Muscle of arm (tissue), 12 donors: ENCODE data around the gene AJM1. TPM values are rescaled to one million over a fixed set of nuclear protein-coding genes. Genes with fewer than 3 reads are reported as not detected.
"Not testable (repeated sequence)": the region's sequence is repeated elsewhere in the genome, so short reads cannot be mapped to it uniquely, and the experiment has no call there.

ENCODE experiments used
- DNase-seq: peaks from one replicate; pipeline ENCODE4 v3.0.0-alpha.2; 2013
- polyA plus RNA-seq, 12 donors: library from polyadenylated mRNA; unstranded; fragments of 120-200 nt; gene quantifications; one replicate each; pipeline ENCODE4 v1.2.1, GENCODE V29; 2013; ENCODE audit not compliant: insufficient read length in 12 of 12

Gene AJM1
- polyA plus RNA-seq, 12 donors = 0.93 to 7.0 (median 1.5) TPM; not detected in 1

DNA sequence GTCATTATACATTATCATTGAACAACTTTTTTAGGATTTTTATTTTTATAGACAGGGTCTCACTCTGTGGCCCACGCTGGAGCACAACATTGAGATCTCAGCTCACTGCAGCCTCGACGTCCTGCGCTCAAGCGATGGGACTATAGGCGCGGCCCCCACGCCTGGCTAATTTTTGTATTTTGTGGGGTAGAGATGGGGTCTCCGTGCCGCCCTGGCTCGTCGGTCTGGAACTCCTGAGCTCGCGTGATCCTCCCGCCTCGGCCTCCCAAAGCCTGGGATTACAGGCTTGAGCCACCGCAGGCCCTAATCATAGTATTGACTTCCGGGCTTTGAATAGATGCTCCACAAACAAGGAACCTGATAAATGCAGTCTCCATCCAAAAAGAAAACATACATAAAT, 25.2 kb downstream of the AJM1 start:
- DNase-seq = no peak

DNA sequence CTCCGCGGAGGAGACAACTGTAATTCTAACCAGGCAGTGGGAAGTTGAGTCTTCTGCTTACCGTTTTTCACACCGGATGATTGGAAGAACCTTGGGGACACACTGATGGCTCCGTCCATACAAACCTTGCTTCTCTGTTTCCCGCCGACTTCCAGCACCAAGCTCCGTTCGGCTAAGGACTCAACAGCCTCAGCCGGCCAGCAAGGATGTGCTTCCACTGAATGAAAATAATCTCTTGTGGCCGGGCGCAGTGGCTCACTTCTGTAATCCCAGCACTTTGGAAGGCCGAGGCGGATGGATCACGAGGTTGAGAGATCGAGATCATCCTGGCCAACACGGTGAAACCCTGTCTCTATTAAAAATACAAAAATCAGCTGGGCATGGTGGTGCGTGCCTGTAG, 25.6 kb downstream of the AJM1 start:
- DNase-seq = no peak

DNA sequence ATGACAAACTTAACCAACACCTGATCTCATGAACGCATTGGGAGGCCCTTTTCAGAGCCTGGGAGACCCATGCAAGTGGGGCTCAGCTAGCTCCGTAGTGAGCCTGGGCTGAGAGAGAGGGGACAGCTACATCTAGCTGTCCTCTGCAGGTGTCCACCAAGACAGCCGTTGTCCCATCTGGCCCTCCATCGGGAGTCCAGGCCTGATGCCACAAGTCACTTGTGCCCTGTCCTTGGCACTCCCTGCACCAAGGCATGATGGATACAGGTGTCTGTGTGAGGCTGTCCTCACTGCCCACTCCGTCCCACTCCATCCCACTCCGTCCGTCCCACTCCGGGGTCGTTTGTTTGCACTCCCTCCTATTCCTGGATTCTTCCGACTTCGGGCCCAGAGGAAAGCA, 26.4 kb downstream of the AJM1 start:
- DNase-seq = no peak

DNA sequence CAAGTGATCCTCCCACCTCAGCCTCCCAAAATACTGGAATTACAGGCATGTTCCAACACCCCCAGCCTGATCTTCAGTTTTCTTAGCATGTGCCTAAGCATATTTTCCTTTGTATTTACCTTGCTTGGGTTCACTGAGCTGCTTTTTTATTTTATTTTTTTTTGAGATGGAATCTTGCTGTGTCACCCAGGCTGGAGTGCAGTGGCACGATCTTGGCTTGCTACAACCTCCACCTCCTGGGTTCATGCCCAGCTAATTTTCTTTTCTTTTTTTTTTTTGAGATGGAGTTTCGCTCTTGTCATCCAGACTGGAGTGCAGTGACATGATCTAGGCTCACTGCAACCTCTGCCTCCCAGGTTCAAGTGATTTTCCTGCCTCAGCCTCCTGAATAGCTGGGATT, 27.3 kb downstream of the AJM1 start:
- DNase-seq = not testable (repeated sequence)

DNA sequence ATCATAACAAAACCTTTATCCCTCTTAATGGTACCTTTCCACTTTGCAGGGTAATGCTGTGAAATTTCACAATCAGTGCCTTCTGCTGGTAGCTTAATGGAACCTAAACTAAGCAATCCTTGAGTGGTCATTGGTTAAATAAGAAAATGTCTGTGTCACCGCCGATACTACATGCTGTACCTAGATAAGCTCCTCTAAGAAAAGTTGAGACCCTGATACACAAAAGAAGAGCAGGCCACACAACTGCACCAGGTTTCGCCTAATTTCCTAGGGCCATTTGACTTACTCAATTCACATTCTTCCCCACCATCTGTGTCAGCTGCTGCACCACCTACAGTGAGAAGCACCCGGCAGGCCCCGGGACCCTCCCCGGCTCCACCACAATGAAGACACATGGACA, 32.9 kb downstream of the AJM1 start:
- DNase-seq = no peak

DNA sequence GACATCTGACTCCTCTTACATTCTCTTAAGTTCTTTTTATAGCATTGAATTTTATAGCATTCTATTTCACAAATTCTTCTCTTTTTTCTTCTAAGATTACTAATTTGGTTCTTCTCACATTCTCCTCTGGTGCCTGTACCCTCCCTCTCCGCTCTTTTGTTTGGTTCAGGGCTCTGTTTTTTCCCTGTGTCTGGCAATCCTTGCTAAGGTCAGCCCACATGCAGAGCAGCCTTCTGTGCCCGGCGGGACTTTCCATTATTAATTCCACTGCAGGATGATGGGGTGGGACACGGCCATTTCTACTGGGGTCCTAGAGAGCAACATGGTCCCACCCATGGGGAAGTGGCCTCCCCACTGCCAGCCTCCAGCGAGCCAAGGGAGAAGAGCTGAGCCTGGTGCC, 34.2 kb downstream of the AJM1 start:
- DNase-seq = no peak

DNA sequence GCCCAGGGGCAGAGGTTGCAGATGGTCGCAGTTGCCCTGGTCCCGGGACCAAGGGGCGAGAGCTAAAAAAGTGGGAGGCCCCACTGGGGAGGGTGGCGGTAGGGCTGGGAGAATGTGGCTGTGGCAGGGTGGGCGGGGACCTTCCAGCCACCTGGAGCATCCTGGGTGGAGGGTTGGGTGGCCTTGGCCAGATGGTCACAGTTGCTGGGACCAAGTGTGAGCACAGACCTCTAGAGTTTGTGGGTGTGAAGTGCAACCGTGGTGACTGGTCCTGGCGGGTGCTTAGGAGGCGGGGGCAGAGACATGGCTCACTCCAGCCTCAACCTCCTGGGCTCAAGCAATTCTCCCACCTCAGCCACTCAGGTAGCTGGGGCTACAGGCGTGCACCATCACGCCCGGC, 38.4 kb downstream of the AJM1 start:
- no peak for DNase-seq

DNA sequence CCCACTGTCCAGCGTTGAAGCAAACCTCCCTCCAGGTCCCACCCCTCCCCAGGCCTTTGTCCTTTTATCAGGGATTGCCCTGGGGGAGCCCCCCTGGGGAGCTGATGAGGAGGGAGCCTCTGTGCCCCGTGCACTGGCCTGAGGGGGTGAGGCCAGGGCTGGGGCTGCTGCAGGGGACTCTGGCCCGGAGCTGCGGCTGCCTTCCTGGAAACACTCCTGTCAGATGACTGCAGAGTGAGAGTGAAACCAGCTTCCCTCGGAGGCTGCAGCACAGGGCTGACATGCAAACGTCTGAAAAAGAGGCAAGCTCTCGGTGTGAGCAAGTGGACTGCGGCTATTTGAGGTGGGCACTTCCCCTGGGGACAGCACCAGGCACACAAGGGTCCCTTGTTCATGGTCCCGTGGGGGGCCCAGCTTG, 39.4 kb downstream of the AJM1 start:
- no peak for DNase-seq

DNA sequence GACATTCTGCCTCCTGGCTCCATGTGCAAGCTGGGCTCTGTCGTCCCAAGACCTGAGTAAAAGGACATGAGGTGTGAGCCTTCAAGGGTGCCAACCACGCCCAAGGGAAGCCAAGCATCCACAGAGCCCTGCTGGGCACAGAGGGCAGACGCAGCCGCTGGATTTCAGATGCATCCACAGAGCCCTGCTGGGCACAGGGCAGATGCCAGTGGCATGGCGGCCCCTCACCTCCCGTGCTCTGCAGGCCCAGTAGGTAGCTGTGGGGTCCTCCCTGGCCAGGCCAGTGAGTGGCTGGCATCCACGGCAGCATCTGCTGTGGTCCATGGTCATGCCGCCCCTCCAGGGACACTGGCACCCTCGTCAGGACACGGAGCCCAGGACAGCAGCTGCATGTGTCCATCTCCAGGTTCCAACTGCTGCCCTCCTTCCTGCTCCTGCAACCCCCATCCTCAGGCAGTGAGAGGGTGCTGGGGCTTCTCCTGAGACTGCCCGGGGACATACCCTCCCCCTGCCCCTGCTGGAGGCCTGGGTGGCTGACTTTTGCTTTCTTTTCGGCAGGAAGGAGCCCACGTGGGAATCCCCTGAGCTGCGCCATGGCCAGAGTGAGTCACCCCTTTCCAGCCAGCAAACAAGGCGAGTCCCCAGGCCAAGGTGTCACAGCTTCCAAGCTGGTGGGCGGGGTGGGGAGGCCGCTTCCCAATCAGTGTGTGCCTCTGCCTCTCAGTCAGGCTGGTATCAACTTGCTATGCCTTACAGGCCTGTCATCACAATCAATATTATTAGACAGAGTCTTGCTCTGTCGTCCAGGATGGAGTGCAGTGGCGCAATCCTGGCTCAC, 40.0 kb downstream of the AJM1 start:
- DNase-seq = no peak

DNA sequence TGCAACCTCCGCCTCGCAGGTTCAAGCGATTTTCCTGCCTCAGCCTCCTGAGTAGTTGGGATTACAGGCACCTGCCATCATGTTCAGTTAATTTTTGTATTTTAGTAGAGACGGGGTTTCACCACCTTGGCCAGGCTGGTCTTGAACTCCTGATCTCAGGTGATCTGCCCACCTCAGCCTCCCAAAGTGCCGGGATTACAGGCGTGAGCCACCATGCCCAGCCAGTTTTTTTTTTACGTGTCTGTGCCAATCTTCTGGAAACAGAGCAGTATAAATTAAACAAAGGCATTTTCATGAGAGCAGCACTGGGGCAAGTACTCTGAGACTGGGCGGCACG, 40.6 kb downstream of the AJM1 start:
- not testable (repeated sequence) for DNase-seq

DNA sequence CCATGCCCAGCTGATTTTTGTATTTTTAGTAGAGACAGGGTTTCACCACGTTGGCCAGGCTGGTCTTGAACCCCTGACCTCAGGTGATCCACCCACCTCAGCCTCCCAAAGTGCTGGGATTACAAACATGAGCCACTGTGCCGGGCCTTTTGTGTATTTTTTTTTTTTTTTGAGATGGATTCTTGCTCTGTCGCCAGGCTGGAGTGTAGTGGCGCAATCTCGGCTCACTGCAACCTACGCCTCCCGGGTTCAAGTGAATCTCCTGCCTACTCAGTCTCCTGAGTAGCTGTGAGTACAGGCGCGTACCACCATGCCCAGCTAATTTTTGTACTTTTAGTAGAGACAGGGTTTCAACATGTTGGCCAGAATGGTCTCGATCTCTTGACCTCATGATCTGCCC, 41.4 kb downstream of the AJM1 start:
- DNase-seq = not testable (repeated sequence)

DNA sequence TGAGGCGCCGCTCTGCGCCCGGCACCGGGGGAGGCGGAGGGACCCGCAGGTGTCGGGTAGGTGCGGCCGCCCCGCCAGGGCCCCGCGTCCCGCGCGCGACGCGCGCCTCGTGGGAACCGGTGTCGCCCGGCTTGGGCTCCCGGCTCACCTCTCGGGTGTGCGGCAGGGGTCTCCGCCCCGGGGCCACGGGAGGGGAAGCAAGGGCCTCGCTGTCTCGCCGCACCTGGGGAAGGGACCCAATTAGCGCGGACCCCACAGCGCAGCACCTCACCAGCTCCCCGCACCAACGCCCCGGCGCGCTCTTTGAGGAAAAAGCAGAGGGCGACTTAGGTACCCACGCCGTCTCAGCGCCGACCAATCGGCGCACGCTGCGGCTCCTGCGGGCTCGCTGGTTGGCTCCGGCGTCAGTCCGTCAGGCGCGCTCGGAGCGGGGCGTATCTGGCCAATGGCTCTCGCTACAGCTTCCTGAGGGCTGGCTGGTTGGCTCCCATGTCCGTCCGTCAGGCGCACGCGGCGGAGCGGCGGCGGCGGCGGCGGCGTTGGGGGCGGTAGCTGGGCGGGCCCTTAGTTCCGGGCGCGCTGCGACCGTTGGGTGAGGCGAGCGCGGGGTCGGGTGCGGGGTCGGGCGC, 43.8 kb downstream of the AJM1 start, which contains the start of gene TRAF2:
TSS of gene TRAF2 (plus strand) at position 567 of the 629 bp plus-strand sequence. CDS start 12,225 bp downstream, outside the sequence.
- peak; percentile 99 for DNase-seq

DNA sequence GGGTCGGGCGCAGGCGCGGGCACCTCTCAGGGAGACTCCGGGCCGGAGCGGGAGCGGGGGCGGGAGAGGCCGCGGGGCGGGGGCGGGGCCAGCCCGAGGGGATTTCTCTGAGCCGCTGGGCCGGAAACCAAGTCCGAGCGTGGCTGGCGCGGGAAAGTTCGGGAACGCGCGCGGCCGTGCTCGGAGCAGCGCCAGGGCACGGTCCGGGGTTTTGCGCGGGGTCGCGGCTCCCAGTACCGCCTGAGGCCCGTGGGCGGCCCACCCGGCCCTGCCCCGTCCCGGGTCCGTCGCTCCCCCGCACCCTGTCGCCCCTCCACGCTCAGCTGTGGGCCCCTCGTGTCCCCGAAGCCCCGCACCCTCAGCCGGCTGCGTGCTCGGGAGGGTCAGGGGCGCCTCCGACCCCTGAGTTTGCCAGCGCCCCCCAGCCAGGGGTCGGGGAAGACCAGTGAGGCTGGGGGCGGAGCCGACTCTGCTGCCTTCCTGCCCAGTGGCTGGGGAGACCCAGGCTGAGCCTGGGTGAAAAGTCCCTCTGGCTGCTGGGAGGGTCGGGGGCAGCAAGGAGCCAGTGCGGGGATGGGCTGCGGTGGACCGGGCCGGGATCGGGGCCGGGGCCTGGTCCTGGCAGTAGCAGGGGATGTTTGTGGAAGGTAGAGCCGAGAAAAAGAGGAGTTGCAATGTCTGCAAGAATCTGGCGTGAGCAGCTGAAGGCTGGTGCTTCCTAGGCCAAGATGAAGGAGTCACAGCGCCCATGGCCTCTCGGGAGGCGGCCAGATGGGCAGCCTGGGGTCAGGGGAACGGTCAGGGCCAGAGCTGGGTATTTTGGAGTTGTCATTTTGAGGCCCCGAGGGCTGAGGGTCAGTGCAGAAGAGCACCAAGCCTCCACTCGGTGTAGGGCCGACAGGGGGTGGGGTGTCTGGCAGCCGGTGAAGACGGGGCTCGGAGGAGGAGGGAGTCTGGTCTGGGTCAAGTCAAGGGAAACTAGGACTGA, 44.6 kb downstream of the AJM1 start:
- DNase-seq = peak; percentile 40

DNA sequence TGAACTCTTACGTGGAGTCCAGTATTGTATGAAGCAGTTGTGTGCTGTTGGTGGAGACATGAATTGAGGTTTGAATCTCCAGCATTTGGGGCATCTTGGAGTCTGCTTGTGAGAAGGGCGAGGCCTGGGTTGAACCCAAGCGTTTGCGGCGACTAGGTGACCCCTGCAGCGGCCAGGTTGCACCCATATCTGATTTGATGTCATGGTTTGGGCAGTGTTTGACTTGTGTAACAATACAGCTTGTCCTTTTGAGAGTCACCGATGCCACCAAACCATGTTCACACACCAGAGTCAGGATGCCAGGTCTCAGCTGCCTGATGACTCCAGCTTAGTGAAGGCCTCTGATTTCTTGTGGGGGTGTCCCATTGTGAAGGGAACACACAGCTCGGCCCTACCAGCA, 46.2 kb downstream of the AJM1 start:
- DNase-seq = no peak

DNA sequence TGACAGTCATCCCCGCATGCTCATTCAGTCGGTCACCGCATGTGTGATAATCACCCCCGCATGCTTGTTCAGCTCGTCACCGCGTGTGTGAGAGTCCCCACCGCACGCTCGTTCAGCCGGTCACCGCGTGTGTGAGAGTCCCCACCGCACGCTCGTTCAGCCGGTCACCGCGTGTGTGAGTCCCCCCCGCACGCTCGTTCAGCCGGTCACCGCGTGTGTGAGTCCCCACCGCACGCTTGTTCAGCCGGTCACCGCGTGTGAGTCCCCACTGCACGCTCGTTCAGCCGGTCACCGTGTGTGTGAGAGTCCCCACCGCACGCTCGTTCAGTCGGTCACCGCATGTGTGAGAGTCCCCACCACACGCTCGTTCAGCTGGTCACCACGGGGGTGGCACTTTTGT, 47.6 kb downstream of the AJM1 start:
- no peak for DNase-seq

DNA sequence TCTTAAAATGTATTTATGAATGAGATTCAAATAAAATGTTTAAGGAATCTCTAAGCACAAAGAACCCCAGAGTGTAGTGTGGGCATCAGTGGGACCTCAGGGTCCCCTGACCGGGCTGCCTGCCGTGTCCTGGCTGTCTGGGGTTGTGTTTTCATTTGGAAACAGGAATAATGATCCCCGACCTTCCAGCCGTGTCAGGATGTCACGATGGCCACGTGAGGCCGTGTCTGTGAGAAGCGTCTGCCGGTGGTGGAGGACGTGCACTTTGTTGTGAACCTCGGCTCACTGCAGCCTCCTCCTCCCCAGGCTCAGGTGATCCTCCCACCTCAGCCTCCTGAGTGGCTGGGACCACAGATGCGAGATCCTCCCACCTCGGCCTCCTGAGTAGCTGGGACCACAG, 48.4 kb downstream of the AJM1 start:
- DNase-seq = no peak

Other genes starting within 250 kb of the AJM1 start
- 10 to 100 TPM in 11 of 12 donors, not detected in 1; 43.2 to 71.5 (median 49.6) TPM for gene EGFL7, start 179.6 kb upstream of the AJM1 start, polyA plus RNA-seq
- gene AGPAT2, start 155.0 kb upstream of the AJM1 start, polyA plus RNA-seq = 10 to 100 TPM in 6 of 12 donors, 1 to 10 TPM in 5, not detected in 1; 8.2 to 32.3 (median 10.1) TPM
- gene DIPK1B, start 129.9 kb upstream of the AJM1 start, polyA plus RNA-seq = 10 to 100 TPM in 10 of 12 donors, 1 to 10 TPM in 1, not detected in 1; 8.7 to 20.5 (median 14.0) TPM
- 10 to 100 TPM in 1 of 12 donors, 1 to 10 TPM in 10, not detected in 1; 2.0 to 21.3 (median 7.1) TPM for gene LCN10, start 99.5 kb upstream of the AJM1 start, polyA plus RNA-seq
- gene LCN6, start 94.0 kb upstream of the AJM1 start, polyA plus RNA-seq = under 1 TPM in 2 of 12 donors, not detected in 10; 0.21 to 0.40 TPM
- 10 to 100 TPM in 1 of 12 donors, 1 to 10 TPM in 8, under 1 TPM in 1, not detected in 2; 0.48 to 10.9 (median 4.1) TPM for gene LCN8, start 84.2 kb upstream of the AJM1 start, polyA plus RNA-seq
- gene LCN15, start 78.0 kb upstream of the AJM1 start, polyA plus RNA-seq = 1 to 10 TPM in 1 of 12 donors, under 1 TPM in 9, not detected in 2; 0.20 to 1.1 (median 0.44) TPM
- gene TMEM141, start 51.1 kb upstream of the AJM1 start, polyA plus RNA-seq = 100 to 1,000 TPM in 1 of 12 donors, 10 to 100 TPM in 10, not detected in 1; 26.7 to 128 (median 30.8) TPM
- 1 to 10 TPM in 9 of 12 donors, under 1 TPM in 1, not detected in 2; 0.71 to 3.7 (median 2.7) TPM for gene CCDC183, start 46.1 kb upstream of the AJM1 start, polyA plus RNA-seq
- gene RABL6, start 34.5 kb upstream of the AJM1 start, polyA plus RNA-seq = 10 to 100 TPM in 11 of 12 donors, not detected in 1; 40.9 to 81.7 (median 48.7) TPM
- 100 to 1,000 TPM in 2 of 12 donors, 10 to 100 TPM in 9, not detected in 1; 60.3 to 100 (median 73.7) TPM for gene PHPT1, start 6.9 kb downstream of the AJM1 start, polyA plus RNA-seq
- 100 to 1,000 TPM in 1 of 12 donors, 1 to 10 TPM in 10, not detected in 1; 2.7 to 131 (median 3.9) TPM for gene MAMDC4, start 9.9 kb downstream of the AJM1 start, polyA plus RNA-seq
- 100 to 1,000 TPM in 11 of 12 donors, not detected in 1; 262 to 391 (median 299) TPM for gene EDF1, start 23.8 kb downstream of the AJM1 start, polyA plus RNA-seq
- gene TRAF2, start 44.0 kb downstream of the AJM1 start, polyA plus RNA-seq = 10 to 100 TPM in 5 of 12 donors, 1 to 10 TPM in 6, not detected in 1; 7.1 to 15.5 (median 9.1) TPM
- 10 to 100 TPM in 11 of 12 donors, not detected in 1; 26.2 to 46.7 (median 30.6) TPM for gene FBXW5, start 102.3 kb downstream of the AJM1 start, polyA plus RNA-seq
- 1 to 10 TPM in 1 of 12 donors, under 1 TPM in 7, not detected in 4; 0.27 to 1.2 (median 0.48) TPM for gene C8G, start 102.8 kb downstream of the AJM1 start, polyA plus RNA-seq
- 1 to 10 TPM in 5 of 12 donors, under 1 TPM in 4, not detected in 3; 0.23 to 1.4 (median 1.1) TPM for gene LCN12, start 109.8 kb downstream of the AJM1 start, polyA plus RNA-seq
- 10 to 100 TPM in 6 of 12 donors, 1 to 10 TPM in 4, not detected in 2; 5.3 to 30.3 (median 13.6) TPM for gene PTGDS, start 135.0 kb downstream of the AJM1 start, polyA plus RNA-seq
- under 1 TPM in 10 of 12 donors, not detected in 2; 0.19 to 0.74 (median 0.54) TPM for gene LCNL1, start 140.5 kb downstream of the AJM1 start, polyA plus RNA-seq
- 10 to 100 TPM in 11 of 12 donors, not detected in 1; 15.5 to 51.6 (median 19.6) TPM for gene PAXX, start 149.9 kb downstream of the AJM1 start, polyA plus RNA-seq
- 10 to 100 TPM in 1 of 12 donors, 1 to 10 TPM in 2, under 1 TPM in 6, not detected in 3; 0.23 to 26.6 (median 0.49) TPM for gene CLIC3, start 154.1 kb downstream of the AJM1 start, polyA plus RNA-seq
- 10 to 100 TPM in 11 of 12 donors, not detected in 1; 10.1 to 28.9 (median 13.0) TPM for gene ABCA2, start 185.8 kb downstream of the AJM1 start, polyA plus RNA-seq
- under 1 TPM in 3 of 12 donors, not detected in 9; 0.05 to 0.45 (median 0.08) TPM for gene FUT7, start 189.6 kb downstream of the AJM1 start, polyA plus RNA-seq
- gene NPDC1, start 203.7 kb downstream of the AJM1 start, polyA plus RNA-seq = 10 to 100 TPM in 11 of 12 donors, not detected in 1; 26.6 to 48.0 (median 30.3) TPM
- gene ENTPD2, start 211.6 kb downstream of the AJM1 start, polyA plus RNA-seq = 10 to 100 TPM in 7 of 12 donors, 1 to 10 TPM in 4, not detected in 1; 8.6 to 21.8 (median 12.8) TPM
- 1 to 10 TPM in 11 of 12 donors, not detected in 1; 2.0 to 8.0 (median 3.3) TPM for gene SAPCD2, start 228.1 kb downstream of the AJM1 start, polyA plus RNA-seq
- 1 to 10 TPM in 10 of 12 donors, not detected in 2; 1.4 to 3.8 (median 1.8) TPM for gene UAP1L1, start 235.0 kb downstream of the AJM1 start, polyA plus RNA-seq
- 10 to 100 TPM in 11 of 12 donors, not detected in 1; 34.2 to 65.1 (median 37.7) TPM for gene MAN1B1, start 244.5 kb downstream of the AJM1 start, polyA plus RNA-seq